ENCODE data around the gene MCRIP2. TPM values are rescaled to one million over a fixed set of nuclear protein-coding genes. Genes with fewer than 3 reads are reported as not detected.

MCRIP2 gene
- total RNA-seq, 2 donors from 2014 or later, result 29.5 to 57.7 TPM

Other genes with a start within 250 kb of the MCRIP2 start
- 1 to 10 TPM; 2.7 to 9.1 TPM for gene NME4, start 244.6 kb upstream of the MCRIP2 start, total RNA-seq
- 10 to 100 TPM in 1 of 2 donors, 1 to 10 TPM in 1; 4.5 to 28.6 TPM for gene DECR2, start 239.9 kb upstream of the MCRIP2 start, total RNA-seq
- gene RAB11FIP3, start 216.2 kb upstream of the MCRIP2 start, total RNA-seq, result 10 to 100 TPM; 21.9 to 53.4 TPM
- 100 to 1,000 TPM; 139 to 201 TPM for gene CAPN15, start 114.1 kb upstream of the MCRIP2 start, total RNA-seq
- gene PRR35, start 81.4 kb upstream of the MCRIP2 start, total RNA-seq, result under 1 TPM; 0.12 to 0.64 TPM
- gene NHLRC4, start 74.8 kb upstream of the MCRIP2 start, total RNA-seq, result under 1 TPM; 0.33 to 0.48 TPM
- 10 to 100 TPM; 27.6 to 60.9 TPM for gene PIGQ, start 71.9 kb upstream of the MCRIP2 start, total RNA-seq
- gene RAB40C, start 51.8 kb upstream of the MCRIP2 start, total RNA-seq, result 10 to 100 TPM; 16.7 to 18.7 TPM
- gene WFIKKN1, start 10.8 kb upstream of the MCRIP2 start, total RNA-seq, result 1 to 10 TPM in 1 of 2 donors, under 1 TPM in 1; 0.75 to 1.1 TPM
- gene METTL26, start 5.5 kb upstream of the MCRIP2 start, total RNA-seq, result 100 to 1,000 TPM in 1 of 2 donors, 10 to 100 TPM in 1; 93.7 to 115 TPM
- 100 to 1,000 TPM in 1 of 2 donors, 10 to 100 TPM in 1; 49.7 to 130 TPM for gene WDR90, start 7.5 kb downstream of the MCRIP2 start, total RNA-seq
- gene RHOT2, start 26.3 kb downstream of the MCRIP2 start, total RNA-seq, result 100 to 1,000 TPM; 171 to 259 TPM
- 1 to 10 TPM; 1.0 to 1.5 TPM for gene RHBDL1, start 33.8 kb downstream of the MCRIP2 start, total RNA-seq
- gene STUB1, start 38.6 kb downstream of the MCRIP2 start, total RNA-seq, result 100 to 1,000 TPM in 1 of 2 donors, 10 to 100 TPM in 1; 95.0 to 172 TPM
- 10 to 100 TPM; 31.2 to 53.4 TPM for gene JMJD8, start 42.5 kb downstream of the MCRIP2 start, total RNA-seq
- 10 to 100 TPM; 15.7 to 25.0 TPM for gene WDR24, start 48.6 kb downstream of the MCRIP2 start, total RNA-seq
- gene FBXL16, start 64.0 kb downstream of the MCRIP2 start, total RNA-seq, result under 1 TPM in 1 of 2 donors, not detected in 1; 0.26 TPM
- gene METRN, start 73.3 kb downstream of the MCRIP2 start, total RNA-seq, result 10 to 100 TPM; 21.0 to 34.9 TPM
- 10 to 100 TPM; 29.1 to 37.9 TPM for gene ANTKMT, start 79.3 kb downstream of the MCRIP2 start, total RNA-seq
- 1 to 10 TPM; 3.1 to 6.4 TPM for gene CCDC78, start 84.6 kb downstream of the MCRIP2 start, total RNA-seq
- 10 to 100 TPM in 1 of 2 donors, 1 to 10 TPM in 1; 5.4 to 15.3 TPM for gene HAGHL, start 85.3 kb downstream of the MCRIP2 start, total RNA-seq
- 10 to 100 TPM; 26.9 to 54.0 TPM for gene CIAO3, start 99.2 kb downstream of the MCRIP2 start, total RNA-seq
- gene MSLN, start 118.9 kb downstream of the MCRIP2 start, total RNA-seq, result not detected
- 10 to 100 TPM; 38.2 to 79.3 TPM for gene RPUSD1, start 146.6 kb downstream of the MCRIP2 start, total RNA-seq
- 100 to 1,000 TPM in 1 of 2 donors, 10 to 100 TPM in 1; 70.7 to 210 TPM for gene CHTF18, start 146.8 kb downstream of the MCRIP2 start, total RNA-seq
- not detected for gene GNG13, start 158.9 kb downstream of the MCRIP2 start, total RNA-seq